Lung microvascular endothelial cell (primary cell): Measurements from ENCODE around the gene CHST3. TPM values are rescaled to one million over a fixed set of nuclear protein-coding genes. Genes with fewer than 3 reads are reported as not detected.
"Not testable (repeated sequence)": the region's sequence is repeated elsewhere in the genome, so short reads cannot be mapped to it uniquely, and the experiment has no call there.

ENCODE experiments used
- DNase-seq, 2 donors: peaks; one replicate each; pipeline versions ENCODE4 v3.0.0 to v3.0.0-alpha.2; 2010; ENCODE audit warnings: low read depth in 2 of 2
- total RNA-seq: library from RNA; depleted of rRNA; stranded (reverse); fragments of >200 nt; gene quantifications from 2 replicates; pipeline ENCODE4 v1.2.1, GENCODE V29; 2014

CHST3 gene
- total RNA-seq, 1 donor from 2014 or later: 6.9 TPM

DNA sequence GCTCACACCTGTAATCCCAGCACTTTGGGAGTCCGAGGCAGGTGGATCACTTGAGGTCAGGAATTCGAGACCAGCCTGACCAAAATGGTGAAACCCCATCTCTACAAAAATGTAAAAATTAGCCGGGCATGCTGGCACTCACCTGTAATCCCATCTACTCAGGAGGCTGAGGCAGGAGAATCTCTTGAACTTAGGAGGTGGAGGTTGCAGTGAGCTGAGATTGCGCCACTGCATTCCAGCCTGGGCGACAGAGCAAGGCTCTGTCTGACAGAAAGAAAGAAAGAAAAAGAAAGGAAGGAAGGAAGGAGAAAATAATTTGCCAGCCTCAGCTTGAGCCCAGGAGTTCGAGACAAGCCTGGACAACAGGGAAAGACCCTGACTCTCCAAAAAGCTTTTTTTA lies 24.7 kb downstream of the CHST3 start:
- DNase-seq: not testable (repeated sequence)

DNA sequence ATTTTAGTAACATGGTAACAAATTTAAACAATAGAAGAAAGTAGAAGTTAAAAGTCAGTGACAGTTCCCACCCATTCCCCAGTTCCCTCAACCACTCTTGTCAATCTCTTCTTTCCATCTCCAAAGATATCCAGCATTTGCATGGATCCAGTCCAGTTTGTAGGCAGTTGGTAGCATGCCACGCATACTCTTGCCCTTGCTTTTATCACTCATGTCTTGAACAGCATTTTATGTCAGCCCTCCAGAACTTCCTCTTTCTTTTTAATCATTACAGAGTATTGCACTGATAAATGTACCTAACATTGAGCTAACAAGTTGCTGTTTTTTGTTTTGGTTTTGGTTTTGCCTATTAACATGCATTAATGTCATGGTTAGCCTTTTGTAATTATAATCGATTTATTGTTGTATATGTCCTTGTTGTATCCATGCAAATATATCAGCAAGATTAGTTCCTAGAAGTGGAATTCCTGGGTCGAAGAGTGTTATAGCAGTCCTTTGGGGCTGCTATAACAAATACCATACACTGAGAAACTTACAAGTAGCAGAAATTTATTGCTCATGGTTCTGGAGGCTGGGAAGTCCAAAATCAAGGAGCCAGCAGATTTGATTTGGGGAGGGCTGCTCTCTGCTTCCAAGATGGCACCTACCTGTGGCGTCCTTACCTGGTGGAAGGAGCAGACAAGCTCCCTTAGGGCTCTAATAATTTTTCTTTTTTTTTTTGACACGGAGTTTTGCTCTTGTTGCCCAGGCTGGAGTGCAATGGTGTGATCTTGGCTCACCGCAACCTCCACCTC lies 25.7 kb downstream of the CHST3 start:
- DNase-seq: no peak

DNA sequence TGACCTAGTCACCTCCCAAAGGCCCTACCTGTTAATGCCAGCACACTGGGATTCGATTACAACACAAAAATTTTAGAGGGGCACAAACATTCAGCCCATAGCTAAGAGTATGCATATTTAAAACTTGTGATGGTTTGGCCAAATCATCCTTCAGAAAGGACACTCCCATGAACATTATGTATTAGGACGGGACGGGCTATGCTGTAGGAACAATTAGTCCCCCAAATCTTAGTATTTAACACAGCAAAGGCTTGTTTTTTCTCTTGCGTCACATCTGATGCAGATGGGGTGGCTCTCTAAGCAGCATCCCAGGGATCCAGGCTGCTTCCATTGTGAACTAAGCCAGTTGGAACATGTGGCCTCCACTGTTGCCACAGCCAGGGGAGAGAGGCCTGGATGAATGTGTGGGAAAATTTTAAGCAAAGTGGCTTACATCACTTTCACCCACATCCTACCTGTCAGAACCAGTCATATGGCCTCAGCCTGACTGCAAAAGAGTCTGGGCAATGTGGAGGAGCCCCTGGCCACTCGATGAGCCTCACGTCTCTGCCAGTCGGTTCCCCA lies 26.6 kb downstream of the CHST3 start:
- DNase-seq: no peak

DNA sequence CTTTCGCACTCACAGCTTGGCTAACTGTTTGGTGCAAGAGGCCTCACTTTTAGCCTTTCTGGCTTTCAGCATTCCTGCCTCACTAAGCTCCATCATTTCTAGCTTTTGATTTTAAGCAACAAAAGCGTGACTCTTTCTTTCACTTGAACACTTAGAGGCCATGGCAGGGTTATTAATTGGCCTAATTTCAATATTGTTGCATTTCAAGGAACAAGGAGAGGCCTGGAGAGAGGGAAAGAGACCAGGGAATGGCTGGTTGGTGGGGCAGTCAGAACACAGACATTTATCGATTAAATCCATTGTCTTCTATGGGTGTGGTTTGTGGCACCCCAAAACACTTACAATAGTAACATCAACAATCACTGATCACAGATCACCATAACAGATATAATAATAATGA lies 31.3 kb downstream of the CHST3 start:
- DNase-seq: no peak

DNA sequence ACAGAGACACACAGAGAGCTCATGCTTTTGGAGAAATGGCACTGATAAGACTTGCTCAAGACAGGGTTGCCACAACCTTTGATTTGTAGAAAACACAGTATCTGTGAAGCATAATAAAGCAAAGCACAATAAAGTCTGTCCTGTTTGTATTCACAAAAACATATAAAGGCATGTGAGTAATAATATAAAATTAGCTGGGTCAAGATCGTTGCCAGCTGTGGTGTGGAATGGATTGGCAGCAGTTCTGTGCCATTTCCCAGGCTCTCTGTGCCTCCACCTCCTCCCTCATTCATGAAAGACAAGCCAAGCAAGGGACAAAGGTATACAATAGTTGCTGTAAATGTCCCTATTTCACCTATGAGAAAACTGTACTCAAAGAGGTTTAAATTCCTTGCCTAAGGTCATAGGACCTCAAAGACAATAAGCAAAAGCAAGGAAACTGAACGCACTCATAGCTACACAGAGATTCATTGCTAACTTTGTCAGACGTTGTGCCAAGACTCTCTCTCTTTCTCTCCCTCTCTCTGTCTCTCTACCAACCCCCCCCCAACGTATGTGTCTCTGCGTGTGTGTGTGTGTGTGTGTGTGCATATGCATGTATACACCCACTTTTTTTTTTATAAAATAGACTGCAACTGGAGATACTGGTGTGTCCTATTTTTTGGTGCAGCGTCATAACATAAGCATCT lies 31.8 kb downstream of the CHST3 start:
- no peak for DNase-seq

DNA sequence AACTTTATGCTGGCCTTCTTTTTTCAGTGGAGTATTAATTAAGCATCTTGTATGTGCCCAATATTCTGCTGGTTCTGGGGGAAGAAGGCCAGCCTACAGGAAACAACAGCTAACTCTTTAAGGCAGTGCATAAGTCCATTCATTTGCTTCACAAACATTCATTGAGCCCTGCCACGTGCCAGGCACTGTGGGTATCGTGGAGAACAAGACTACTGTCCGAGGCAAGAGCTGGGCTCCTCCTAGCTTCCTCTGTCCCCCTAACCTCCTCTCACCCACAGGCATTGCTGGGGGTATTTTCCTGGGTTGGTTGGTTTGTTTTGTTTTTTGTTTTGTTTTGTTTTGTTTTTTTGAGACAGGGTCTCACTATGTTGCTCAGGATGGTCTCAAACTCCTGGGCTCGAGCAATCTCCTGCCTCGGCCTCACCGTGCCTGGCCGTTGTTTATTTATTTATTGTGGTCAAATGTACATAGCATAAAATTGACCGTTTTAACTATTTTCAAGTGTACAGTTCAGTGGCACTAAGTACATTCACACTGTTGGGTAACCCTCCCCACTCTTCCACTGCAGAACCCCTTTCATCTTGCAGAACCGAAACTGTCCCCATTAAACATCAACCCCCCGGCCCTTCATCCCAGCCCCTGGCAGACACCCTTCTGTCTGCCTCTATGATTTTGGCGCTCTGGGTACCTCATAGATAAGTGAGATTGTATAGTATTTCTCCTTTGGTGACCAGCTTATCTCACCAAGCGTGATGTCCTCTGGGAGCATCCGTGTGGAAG lies 32.6 kb downstream of the CHST3 start:
- no peak for DNase-seq

DNA sequence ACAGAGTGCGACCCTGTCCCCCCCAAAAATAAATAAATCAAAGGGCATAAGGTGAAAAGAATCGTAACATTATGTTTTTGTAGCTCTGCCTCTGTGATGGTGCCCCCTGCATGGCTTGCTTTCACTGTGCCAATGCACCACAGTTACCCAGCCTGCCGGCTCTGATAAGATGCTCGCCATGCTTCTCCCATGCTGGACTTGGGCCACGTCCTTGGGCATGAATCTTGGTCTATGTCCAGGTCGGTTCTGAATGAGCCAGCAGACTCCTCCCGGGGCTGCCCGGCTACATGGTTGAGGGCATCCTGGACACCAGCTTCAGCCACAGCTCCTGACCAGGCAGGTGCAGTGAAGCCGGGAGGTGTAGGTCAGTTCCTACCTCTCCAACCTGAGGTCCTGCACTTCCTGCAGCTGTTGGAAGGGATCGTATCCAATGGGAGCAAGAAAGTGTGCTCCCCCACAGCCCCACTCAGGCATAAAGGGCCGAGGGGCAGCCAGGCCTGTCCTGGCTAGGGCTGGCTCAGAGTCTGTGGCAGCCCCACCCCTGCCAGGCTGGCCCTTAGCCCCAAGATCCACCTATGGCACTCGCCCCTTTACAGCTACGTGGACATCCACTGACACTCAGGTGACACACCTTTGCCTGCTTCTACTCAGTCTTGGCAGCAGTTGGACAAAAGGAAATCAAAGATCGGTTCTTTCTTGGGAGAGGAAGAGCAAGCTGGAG lies 34.1 kb downstream of the CHST3 start:
- no peak for DNase-seq

DNA sequence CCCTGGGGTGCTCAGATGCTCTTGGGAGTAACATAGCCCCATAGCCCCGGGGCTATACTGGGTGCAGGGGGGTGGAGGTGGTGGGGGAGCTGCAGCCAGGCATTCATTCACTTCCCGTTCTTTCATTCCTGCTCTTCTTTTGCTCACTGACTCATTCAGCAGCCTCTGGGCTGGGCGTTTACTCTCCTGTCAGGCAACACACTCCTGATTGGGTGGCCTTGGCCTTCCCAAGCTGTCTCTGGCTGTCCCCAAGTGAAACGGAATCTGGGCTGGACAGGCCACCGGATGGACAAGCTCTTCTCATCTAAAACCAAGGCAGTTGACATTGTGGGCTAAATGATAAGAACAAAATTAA lies 34.6 kb downstream of the CHST3 start:
- DNase-seq: peak; percentile 43 to 58

DNA sequence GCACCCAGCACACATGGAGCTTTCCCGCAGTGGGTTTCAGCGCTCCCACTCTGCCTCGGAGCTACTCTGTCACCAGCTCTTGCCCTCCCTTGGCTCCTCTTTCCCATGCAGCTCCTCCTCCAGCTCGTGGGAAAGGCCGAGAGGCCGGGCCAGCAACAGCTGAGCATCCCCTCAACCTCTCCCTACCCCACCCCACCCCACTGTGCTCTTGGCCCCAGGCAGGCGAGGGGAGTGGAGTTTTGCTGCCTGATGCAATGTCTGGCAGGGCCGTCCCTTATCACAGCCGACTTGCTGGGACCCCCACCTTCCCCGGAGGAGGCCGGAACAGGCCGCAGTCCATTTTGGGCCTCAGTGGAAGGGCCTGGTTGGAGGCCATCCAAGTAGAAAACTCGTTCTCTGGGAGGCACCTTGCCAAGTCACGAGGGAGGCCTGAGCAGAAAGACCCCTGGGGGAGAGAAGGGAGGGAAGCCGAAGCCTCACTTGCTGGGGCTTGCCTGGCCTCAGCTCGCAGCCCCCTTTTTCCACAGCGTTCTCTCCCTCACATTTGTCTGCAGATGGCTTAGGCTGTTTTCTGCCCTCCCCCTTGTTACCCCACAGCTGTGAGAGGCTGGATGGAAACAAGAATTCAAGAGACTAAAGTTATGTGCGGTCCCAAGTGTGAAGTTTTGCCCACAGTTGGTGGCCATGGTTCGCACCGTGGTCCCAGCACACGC lies 35.3 kb downstream of the CHST3 start:
- peak in 1 of 2 donors; percentile 46 for DNase-seq

DNA sequence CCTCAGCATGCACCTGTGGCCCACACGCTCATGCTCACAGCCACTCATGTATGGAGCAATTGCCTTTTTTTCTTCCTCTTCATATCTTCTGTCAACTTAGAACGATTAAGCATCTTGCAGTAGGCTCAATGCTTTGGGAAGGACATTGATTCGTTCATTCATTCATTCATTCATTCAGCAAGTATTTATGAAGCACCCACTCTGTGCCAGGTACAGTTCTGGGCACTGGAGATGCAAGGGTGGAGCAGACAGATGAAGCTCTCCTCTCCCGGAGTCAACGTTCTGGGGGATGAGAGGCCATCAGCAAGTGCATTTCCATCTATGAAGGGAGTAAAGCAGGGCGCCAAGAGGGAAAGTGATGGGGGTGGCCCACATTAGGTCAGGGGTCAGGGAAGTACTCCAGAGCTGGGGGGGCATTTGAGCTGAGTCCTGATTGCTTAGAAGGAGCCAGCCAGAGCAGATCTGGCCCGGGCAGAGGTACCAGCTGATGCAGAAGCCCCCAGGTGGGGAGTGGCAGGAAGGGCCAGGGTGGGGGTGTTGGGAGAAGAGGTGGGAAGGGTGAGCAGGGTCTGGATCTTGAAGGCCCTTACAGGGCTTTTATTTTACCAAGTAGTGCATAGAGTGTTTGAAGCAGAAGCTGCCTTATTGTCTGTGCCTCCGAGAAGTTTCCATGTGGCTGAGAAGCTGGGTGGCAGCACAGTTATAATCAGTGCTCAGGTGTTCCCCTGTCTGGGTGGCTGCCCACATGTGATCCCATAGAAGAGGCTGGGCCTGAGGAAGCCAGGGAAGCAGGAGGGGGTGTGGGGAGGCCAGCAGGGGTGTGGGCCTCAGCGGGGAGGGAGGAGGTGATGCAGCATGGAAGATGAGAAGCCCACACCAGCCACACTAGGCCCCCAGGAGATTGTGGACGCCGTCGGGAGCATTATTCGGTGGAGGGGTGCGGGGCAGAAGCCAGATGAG lies 36.2 kb downstream of the CHST3 start:
- DNase-seq: no peak

DNA sequence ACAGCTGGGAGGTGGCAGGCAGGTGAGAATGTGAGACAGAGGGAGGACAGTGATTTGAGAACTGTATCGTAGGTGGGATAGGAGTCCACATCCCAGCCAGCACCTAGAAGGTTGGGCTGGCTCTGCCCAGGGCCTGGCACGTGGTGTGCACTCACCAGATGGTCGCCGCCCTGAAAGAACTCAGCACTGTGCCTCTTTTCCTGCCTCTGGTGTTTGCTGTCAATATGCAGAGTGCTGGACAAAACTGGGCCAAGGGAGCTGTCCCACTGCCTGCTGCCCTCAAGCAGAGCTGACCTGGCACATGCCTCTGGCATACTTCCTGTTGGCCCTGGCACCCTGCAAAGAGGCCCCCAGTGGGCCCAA lies 36.8 kb downstream of the CHST3 start:
- DNase-seq: peak in 1 of 2 donors; percentile 53

DNA sequence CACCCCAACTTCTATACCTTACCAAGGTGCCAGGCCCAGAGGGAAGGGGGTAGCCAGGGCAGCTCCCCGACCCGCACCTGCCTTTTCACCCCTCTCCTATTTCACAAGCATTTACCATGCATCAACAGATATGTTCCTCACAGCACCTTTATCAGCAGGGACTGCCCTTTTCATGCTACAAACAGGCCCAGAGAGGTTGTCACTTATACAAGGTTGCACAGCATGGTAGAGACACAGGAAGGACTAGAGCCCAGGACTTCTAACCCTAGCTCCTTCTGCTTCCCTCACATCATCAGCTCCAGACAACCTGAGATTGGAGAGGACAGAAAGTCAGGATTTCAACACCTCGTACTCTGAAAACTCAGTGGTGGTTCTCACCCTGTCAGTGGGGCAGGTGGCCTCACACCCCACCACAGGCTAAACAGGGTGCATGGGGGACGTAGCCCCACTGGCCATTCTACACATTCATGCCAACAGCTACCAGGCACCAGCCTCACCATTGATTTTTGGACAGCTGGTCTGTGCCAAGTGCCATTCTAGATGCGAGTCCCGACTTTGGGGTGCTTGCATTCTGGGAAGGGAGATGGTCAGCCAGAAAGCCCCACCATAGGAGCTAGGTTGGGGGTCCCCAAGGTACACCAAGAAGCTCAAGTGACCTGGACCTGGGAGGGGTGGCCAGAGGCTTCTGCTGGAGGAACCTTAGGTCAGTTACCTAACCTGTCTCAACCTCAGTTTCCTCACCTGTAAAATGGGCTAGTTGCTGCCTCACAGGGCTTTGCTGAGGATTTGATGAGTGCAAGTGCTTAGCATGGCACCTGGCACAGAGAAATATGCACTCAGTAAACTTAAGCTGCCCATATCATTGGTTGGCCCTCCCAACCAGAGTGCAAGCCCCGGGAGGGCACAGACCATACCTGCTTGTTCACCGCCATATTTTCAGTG lies 38.4 kb downstream of the CHST3 start:
- DNase-seq: no peak

DNA sequence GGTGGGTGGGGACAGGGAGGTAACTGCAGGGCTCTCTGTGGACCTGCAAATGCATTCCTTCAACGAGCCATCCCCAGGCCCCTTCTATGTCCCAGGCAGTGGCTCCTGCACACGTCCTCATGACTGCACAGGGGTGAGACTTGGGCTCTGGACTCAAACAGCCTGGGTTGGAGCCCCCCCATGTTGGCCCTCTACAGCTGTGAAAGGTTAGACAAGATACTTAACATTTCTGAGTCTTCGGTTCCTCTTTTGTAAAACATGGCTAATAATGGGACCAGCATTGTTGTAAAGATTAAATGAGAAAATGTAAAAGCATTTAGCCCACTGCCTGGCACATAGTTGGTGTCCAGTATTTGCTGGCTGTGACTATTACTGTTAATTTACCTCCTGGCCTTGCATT lies 41.8 kb downstream of the CHST3 start:
- DNase-seq: no peak

DNA sequence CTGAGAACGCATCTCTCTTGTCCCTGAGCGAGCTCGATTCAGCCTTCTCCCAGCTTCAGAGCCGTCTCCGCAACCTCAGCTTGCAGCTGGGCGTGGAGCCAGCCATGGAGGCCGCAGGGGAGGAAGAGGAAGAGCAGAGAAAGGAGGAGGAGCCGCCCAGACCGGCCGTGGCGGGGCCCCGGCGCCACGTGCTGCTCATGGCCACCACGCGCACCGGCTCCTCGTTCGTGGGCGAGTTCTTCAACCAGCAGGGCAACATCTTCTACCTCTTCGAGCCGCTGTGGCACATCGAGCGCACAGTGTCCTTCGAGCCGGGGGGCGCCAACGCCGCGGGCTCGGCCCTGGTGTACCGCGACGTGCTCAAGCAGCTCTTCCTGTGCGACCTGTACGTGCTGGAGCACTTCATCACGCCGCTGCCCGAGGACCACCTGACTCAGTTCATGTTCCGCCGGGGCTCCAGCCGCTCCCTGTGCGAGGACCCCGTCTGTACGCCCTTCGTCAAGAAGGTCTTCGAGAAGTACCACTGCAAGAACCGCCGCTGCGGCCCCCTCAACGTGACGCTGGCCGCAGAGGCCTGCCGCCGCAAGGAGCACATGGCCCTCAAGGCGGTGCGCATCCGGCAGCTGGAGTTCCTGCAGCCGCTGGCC lies 43.2 kb downstream of the CHST3 start:
- no peak for DNase-seq

DNA sequence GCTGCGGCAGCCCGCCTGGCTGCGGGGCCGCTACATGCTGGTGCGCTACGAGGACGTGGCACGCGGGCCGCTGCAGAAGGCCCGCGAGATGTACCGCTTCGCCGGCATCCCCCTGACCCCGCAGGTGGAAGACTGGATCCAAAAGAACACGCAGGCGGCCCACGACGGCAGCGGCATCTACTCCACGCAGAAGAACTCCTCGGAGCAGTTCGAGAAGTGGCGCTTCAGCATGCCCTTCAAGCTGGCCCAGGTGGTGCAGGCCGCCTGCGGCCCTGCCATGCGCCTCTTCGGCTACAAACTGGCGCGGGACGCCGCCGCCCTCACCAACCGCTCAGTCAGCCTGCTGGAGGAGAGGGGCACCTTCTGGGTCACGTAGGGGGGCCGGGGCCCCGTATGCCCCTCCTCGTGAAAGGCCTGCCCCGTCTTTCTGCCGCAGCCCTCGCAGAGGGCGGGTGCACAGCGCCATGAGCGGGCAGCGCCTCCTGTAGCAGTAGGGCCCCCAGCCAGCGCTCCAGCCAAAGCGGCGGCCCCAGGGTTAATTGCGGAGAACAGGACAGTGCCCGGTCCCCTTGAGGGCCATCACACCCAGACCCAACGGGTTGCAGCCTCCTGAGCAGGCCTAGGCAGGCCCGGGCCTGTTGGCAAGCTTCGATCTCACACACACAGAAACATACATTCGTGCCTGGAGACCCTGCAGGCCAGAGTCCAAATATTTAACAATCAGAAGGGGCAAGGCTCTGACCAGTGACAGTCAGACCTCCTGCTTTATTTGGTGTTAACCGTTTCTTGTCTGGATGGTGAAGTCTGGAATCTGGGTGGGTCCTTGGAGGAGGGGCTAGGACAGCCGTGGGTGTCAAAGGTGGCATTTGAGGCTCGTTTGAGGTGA lies 44.1 kb downstream of the CHST3 start:
- no peak for DNase-seq

DNA sequence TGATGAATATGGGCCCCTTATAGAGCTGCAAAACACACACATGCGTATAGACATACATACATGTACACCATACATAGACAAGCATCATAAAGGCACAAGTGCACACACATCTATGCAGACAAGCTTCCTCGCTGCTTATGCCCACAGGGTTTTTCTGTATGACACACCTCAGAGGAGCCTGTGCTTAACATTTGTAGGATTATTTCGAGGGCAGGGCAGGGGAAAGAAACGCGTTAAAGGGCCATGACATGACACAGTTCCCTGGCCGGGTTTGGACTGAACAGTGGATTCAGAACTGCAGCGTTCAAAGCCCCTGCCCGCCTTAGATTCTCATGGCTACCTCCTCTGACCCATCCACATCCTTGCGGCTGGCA lies 44.8 kb downstream of the CHST3 start:
- DNase-seq: no peak

DNA sequence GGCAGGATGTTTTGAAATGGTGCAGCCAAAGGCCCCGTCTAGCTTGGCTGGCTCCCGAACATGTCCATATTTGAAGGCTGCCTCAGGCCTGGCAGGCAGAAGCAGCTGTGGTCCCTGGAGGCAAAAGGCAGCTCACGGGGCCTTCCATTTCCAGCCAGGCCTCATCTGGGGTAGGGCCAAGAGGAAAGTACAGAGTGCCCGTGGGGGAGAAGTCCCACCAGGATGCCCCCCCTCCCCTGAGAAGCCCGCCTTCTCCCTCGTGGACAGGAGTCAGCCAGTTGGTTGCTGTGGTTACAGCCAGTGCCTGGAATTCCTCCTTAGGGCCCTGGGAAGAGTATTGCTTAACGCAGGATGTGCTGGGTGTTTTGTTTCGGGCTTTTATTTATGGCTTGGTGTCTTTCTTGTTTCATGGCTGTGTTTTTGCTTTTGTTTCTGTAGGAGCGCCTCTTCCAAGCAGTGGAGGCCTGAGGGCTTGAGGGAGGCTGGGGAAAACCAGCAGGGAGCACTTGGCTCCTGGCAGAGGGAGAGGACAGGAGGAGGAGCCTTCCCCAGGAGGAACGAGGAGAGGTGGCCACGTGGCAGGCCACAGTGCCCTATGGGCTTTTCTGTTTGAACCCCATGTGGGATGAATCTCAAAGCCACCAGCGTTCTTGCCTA lies 45.4 kb downstream of the CHST3 start:
- DNase-seq: peak; percentile 91 to 92
